Loucy (cell line): ENCODE data around the gene MAPRE2.

Experiments used
- H2AFZ ChIP-seq: fragments of 200-600 bp; sonication (generic); 2 replicates; pipeline ENCODE4 v1.6.0; 2016; ENCODE audit warnings: antibody characterized with exemption, mild to moderate bottlenecking, low read length, moderate library complexity
- H3F3A ChIP-seq: fragments of 200-600 bp; 2 replicates; pipeline ENCODE4 v1.6.0; 2016; ENCODE audit warnings: antibody characterized with exemption, low read depth, mild to moderate bottlenecking
- H3K27me3 ChIP-seq: fragments of 200-600 bp; sonication (generic); 2 replicates; pipeline ENCODE4 v1.6.1; 2014; ENCODE audit warnings: low read length, mild to moderate bottlenecking; ENCODE audit not compliant: insufficient read depth, poor library complexity, severe bottlenecking
- H3K36me3 ChIP-seq: fragments of 200-600 bp; sonication (generic); 2 replicates; pipeline ENCODE4 v1.6.1; 2016; ENCODE audit warnings: low read length; ENCODE audit not compliant: insufficient read depth
- H3K4me1 ChIP-seq: fragments of 200-600 bp; sonication (generic); 2 replicates; pipeline ENCODE4 v1.5.1; 2014; ENCODE audit warnings: low read length, mild to moderate bottlenecking; ENCODE audit not compliant: insufficient read depth, poor library complexity, severe bottlenecking
- H3K4me2 ChIP-seq: fragments of 200-600 bp; sonication (generic); 2 replicates; pipeline ENCODE4 v1.6.0; 2014; ENCODE audit warnings: antibody characterized with exemption, low read length, low read depth, mild to moderate bottlenecking; ENCODE audit not compliant: poor library complexity, severe bottlenecking
- H3K4me3 ChIP-seq: fragments of 200-600 bp; sonication (generic); 2 replicates; pipeline ENCODE4 v1.5.1; 2014; ENCODE audit warnings: low read length, mild to moderate bottlenecking, mixed read lengths; ENCODE audit not compliant: poor library complexity, severe bottlenecking
- H3K79me2 ChIP-seq: fragments of 200-600 bp; sonication (generic); 2 replicates; pipeline ENCODE4 v1.6.1; 2014; ENCODE audit warnings: low read length; ENCODE audit not compliant: insufficient read depth
- H3K9ac ChIP-seq: fragments of 200-600 bp; sonication (generic); 2 replicates; pipeline ENCODE4 v1.6.0; 2014; ENCODE audit warnings: mild to moderate bottlenecking, low read depth, low read length, moderate library complexity; ENCODE audit not compliant: poor library complexity, severe bottlenecking
- H3K9me2 ChIP-seq: fragments of 200-600 bp; sonication (generic); replicated peaks from 2 replicates; pipeline ENCODE4 v1.6.1; 2016; ENCODE audit warnings: low read depth, low read length, mixed read lengths
- H3K9me3 ChIP-seq: fragments of 200-600 bp; sonication (generic); 2 replicates; pipeline ENCODE4 v1.6.1; 2014; ENCODE audit warnings: mild to moderate bottlenecking, antibody characterized with exemption, low read length, low read depth; ENCODE audit not compliant: insufficient read depth
- H4K20me1 ChIP-seq: fragments of 200-600 bp; sonication (generic); 2 replicates; pipeline ENCODE4 v1.6.0; 2014; ENCODE audit warnings: antibody characterized with exemption, low read length, mild to moderate bottlenecking; ENCODE audit not compliant: insufficient read depth, poor library complexity, severe bottlenecking
- EZH2phosphoT487 ChIP-seq: fragments of 200-600 bp; IDR thresholded peaks from 2 replicates; pipeline ENCODE4 v1.6.1; 2018; ENCODE audit warnings: antibody characterized with exemption, mild to moderate bottlenecking, moderate library complexity, borderline replicate concordance
- TF ChIP-seq, protein P1 (sequence below): fragments of 200-600 bp; sonication (generic); conservative IDR thresholded peaks from 2 replicates; pipeline ENCODE4 v1.5.1; 2014; ENCODE audit warnings: mild to moderate bottlenecking, antibody characterized with exemption, low read length

MAPRE2 gene

DNA sequence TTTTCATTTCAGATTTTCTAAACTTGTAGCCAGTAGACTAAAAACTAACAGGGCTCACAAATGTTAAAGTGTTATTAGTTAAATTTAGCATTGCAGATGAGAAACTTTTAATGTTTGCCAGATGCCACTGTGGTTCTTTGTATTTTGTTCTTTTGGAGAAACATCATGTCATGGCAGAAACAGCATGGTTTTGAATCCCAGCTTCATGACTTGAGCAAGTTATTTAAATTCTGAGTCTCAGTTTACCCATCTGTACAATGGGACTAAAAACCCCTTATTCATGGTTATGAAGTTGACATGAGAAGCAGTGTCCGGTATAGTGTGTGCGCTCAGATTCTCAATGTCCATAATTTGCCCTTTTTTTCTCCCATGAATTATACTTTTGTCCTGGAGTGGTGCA is 56.5 kb downstream of the MAPRE2 start:
- Histone ChIP-seq H3K4me3 (no peak overlapping the region), H3K79me2 (peaks cover 14% of the 10 kb centered on the region; the same call in 1 of the 2 replicates), H3K27me3 (no peaks in the 10 kb centered on the region), H3K4me1 (no peaks in the 10 kb centered on the region), H3K36me3 (peaks cover 29% of the 10 kb centered on the region; the same call in 1 of the 2 replicates), H3K4me2 (no peak overlapping the region), H3K9me2 (no peaks in the 10 kb centered on the region), H3K9ac (no peak overlapping the region), H3K9me3 (no peaks in the 10 kb centered on the region), H2AFZ (no peak overlapping the region), H3F3A (no peaks in the 10 kb centered on the region), H4K20me1 (no peaks in the 10 kb centered on the region)
- TF ChIP-seq, protein P1, sequence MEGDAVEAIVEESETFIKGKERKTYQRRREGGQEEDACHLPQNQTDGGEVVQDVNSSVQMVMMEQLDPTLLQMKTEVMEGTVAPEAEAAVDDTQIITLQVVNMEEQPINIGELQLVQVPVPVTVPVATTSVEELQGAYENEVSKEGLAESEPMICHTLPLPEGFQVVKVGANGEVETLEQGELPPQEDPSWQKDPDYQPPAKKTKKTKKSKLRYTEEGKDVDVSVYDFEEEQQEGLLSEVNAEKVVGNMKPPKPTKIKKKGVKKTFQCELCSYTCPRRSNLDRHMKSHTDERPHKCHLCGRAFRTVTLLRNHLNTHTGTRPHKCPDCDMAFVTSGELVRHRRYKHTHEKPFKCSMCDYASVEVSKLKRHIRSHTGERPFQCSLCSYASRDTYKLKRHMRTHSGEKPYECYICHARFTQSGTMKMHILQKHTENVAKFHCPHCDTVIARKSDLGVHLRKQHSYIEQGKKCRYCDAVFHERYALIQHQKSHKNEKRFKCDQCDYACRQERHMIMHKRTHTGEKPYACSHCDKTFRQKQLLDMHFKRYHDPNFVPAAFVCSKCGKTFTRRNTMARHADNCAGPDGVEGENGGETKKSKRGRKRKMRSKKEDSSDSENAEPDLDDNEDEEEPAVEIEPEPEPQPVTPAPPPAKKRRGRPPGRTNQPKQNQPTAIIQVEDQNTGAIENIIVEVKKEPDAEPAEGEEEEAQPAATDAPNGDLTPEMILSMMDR, result no peak
- no peak for TF ChIP-seq EZH2phosphoT487

DNA sequence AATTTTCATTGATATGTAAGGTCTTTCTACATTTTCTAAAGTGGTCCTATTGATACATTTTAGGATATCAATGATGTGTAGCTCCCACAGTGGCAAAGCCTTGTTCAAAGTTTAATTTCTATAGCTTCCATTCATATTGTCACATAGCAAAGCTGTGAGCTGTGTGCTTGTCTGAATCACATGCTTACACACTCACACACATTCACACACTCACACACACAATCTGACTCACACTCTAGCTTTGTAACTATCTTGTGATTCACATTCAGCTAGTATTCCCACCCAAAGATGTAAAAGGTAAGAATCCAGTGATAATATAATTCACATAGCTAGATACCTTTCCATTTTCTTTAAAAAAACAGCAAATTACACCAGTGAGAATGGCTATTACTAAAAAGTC is 58.7 kb downstream of the MAPRE2 start:
- no peak overlapping the region for H2AFZ ChIP-seq

DNA sequence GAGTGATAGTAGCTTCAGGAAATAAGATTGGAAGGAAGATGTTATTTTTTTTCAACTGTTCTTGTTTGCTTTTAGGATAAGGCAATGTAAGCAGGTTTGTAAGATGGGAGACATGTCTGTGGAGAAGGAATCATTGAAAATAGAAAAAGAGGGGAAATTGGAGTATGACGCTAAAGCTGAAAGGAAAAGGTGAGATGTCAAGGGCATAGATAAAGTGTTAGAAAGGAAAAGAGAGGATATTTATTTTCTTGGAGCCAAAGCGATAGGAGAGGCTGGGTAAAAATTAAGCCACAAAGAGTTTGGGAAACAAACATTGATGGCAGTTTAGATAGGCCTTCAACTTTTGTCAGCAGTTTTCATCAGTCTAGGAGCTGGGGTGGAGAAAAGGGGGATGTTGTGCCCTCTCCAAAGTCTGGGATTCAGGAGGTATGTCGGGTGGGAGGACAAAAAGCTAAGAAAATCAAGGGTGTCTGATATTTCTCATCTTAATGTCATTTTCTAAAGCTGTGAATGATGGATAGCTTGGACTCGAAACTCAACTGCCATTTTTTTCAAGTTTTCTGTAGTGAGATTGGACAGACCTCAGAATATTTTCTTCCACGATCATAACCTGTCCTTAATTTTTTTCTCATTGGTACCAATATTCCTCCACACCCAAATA is 63.3 kb downstream of the MAPRE2 start:
- no peak overlapping the region for H3K9ac ChIP-seq
- H3K79me2 ChIP-seq, result peaks cover 14% of the 10 kb centered on the region; the same call in 1 of the 2 replicates
- H2AFZ ChIP-seq, result no peak overlapping the region
- no peak overlapping the region for H3K4me3 ChIP-seq
- no peaks in the 10 kb centered on the region for H3K9me2 ChIP-seq
- H3K4me2 ChIP-seq, result no peak overlapping the region
- no peaks in the 10 kb centered on the region for H3K9me3 ChIP-seq
- H4K20me1 ChIP-seq, result peaks cover 8% of the 10 kb centered on the region
- TF ChIP-seq, protein P1, result no peak
- TF ChIP-seq EZH2phosphoT487, result no peak
- H3K36me3 ChIP-seq, result peaks cover 34% of the 10 kb centered on the region; the same call in 1 of the 2 replicates
- H3K4me1 ChIP-seq, result peaks cover 37% of the 10 kb centered on the region
- no peaks in the 10 kb centered on the region for H3K27me3 ChIP-seq
- H3F3A ChIP-seq, result no peaks in the 10 kb centered on the region

More for the DNA sequence above, 58.7 kb downstream of the MAPRE2 start:
- TF ChIP-seq, protein P1, result no peak
- TF ChIP-seq EZH2phosphoT487, result no peak
- no peaks in the 10 kb centered on the region for H3K27me3 ChIP-seq
- H4K20me1 ChIP-seq, result no peaks in the 10 kb centered on the region
- H3K9ac ChIP-seq, result no peak overlapping the region
- H3K4me2 ChIP-seq, result no peak overlapping the region
- H3K9me2 ChIP-seq, result no peaks in the 10 kb centered on the region
- H3K4me1 ChIP-seq, result peaks cover 9% of the 10 kb centered on the region
- H3K9me3 ChIP-seq, result no peaks in the 10 kb centered on the region
- peaks cover 46% of the 10 kb centered on the region; the same call in 1 of the 2 replicates for H3K36me3 ChIP-seq
- H3K4me3 ChIP-seq, result no peak overlapping the region
- H3F3A ChIP-seq, result no peaks in the 10 kb centered on the region
- H3K79me2 ChIP-seq, result peaks cover 9% of the 10 kb centered on the region; the same call in 1 of the 2 replicates
